K562 (cell line): Measurements from ENCODE around the gene FBXL12. TPM values are rescaled to one million over a fixed set of nuclear protein-coding genes. Genes with fewer than 3 reads are reported as not detected.

ENCODE experiments used
- ATAC-seq: fragments of 200-7000 bp; cut with Tn5 transposase; 3 replicates; pipeline ENCODE4 v1.9.1; 2020; ENCODE audit warnings: moderate library complexity
- BruUV-seq: library from RNA; stranded (reverse); fragments of 400-500 nt; replicated peaks from 2 replicates; lab custom pipeline; 2021; lab: Mats Ljungman, UMichigan
- CTCF ChIA-PET: fragments of 300-600 bp; formaldehyde crosslinking; extraction: SDS; loops from one replicate; lab custom pipeline; 2021; ENCODE audit warnings: low intra/inter-chr PET ratio; lab: Yijun Ruan, JAX
- POLR2A ChIA-PET: fragments of 300-600, 350-650 bp; sonication (Branson Sonifier 250); formaldehyde crosslinking; extraction: SDS; loops from one replicate; lab custom pipeline; 2021; ENCODE audit warnings: antibody characterized with exemption, inconsistent platforms; lab: Yijun Ruan, JAX
- DNase-seq, 4 experiments: peaks; one replicate each; pipeline versions ENCODE4 v3.0.0 to v3.0.0-alpha.2; 2011 to 2018; ENCODE audit warnings: low spot score in 3 of 4, mixed read lengths in 3 of 4; ENCODE audit errors: extremely low read depth in 1 of 4
- FAIRE-seq: peaks from 2 replicates; lab custom pipeline; 2011; peaks lifted over from hg19 to GRCh38; lab: Jason Lieb, UNC
- H2AFZ ChIP-seq: 2 replicates; pipeline ENCODE4 v1.6.0; 2011; ENCODE audit warnings: low read depth, low read length, control low read depth, inconsistent platforms
- H3K27ac ChIP-seq: fragments of 200-600 bp; 3 replicates; pipeline ENCODE4 v1.8.0; 2011; ENCODE audit warnings: low read depth, mild to moderate bottlenecking, control low read depth, inconsistent platforms, low read length, moderate library complexity, mixed read lengths; ENCODE audit errors: extremely low read depth
- H3K27me3 ChIP-seq, 2 experiments: fragments of 300-600 bp in 1 of 2; 2 replicates in 1 of 2; 3 replicates in 1 of 2; pipeline versions ENCODE4 v1.6.0 to v1.8.0; 2011; ENCODE audit warnings: inconsistent platforms in 2 of 2, low read length in 2 of 2, mild to moderate bottlenecking in 1 of 2, mixed read lengths in 1 of 2, moderate library complexity in 1 of 2; ENCODE audit not compliant: control insufficient read depth in 2 of 2, insufficient read depth in 2 of 2
- H3K36me3 ChIP-seq: fragments of 300-600 bp; 3 replicates; pipeline ENCODE4 v1.8.0; 2011; ENCODE audit warnings: mild to moderate bottlenecking, low read length, inconsistent platforms; ENCODE audit not compliant: control insufficient read depth, insufficient read depth
- H3K4me1 ChIP-seq, 2 experiments: fragments of 200-600 bp in 1 of 2; replicated peaks in 1 of 2; 2 replicates in 1 of 2; 3 replicates in 1 of 2; pipeline versions ENCODE4 v1.5.1 to v1.8.0; 2011; ENCODE audit warnings: inconsistent platforms in 2 of 2, low read length in 2 of 2, mild to moderate bottlenecking in 1 of 2, mixed read lengths in 1 of 2, moderate library complexity in 1 of 2; ENCODE audit not compliant: control insufficient read depth in 2 of 2, insufficient read depth in 2 of 2
- H3K4me2 ChIP-seq: 2 replicates; pipeline ENCODE4 v1.6.1; 2011; ENCODE audit warnings: low read length, control low read depth, inconsistent platforms, mixed read lengths; ENCODE audit not compliant: insufficient read depth
- H3K4me3 ChIP-seq: fragments of 200-600 bp; sonication (generic), shearing (Covaris generic); 2 replicates; pipeline ENCODE4 v1.5.1; 2016; ENCODE audit warnings: control low read depth, inconsistent platforms
- H3K79me2 ChIP-seq: fragments of 200-600 bp; 3 replicates; pipeline ENCODE4 v1.8.0; 2011; ENCODE audit warnings: low read length, inconsistent platforms; ENCODE audit not compliant: control insufficient read depth, insufficient read depth
- H3K9ac ChIP-seq, 2 experiments: 2 replicates each; pipeline versions ENCODE4 v1.6.0 to v1.6.1; 2011; ENCODE audit warnings: low read depth in 2 of 2, low read length in 2 of 2, control low read depth in 1 of 2, inconsistent platforms in 1 of 2, mild to moderate bottlenecking in 1 of 2, mixed read lengths in 1 of 2; ENCODE audit not compliant: insufficient read depth in 1 of 2
- H3K9me1 ChIP-seq: one replicate; pipeline ENCODE4 v1.6.0; 2011; ENCODE audit warnings: inconsistent platforms, mild to moderate bottlenecking, low read length, moderate library complexity; ENCODE audit not compliant: control insufficient read depth, insufficient read depth
- H3K9me3 ChIP-seq: replicated peaks from 2 replicates; pipeline ENCODE4 v1.5.1; 2011; ENCODE audit warnings: low read depth, low read length, inconsistent platforms; ENCODE audit not compliant: control insufficient read depth, insufficient read depth
- H4K20me1 ChIP-seq: replicated peaks from 2 replicates; pipeline ENCODE4 v1.6.1; 2011; ENCODE audit warnings: low read length, inconsistent platforms, mixed read lengths; ENCODE audit not compliant: control insufficient read depth, insufficient read depth
- ATF4 ChIP-seq: fragments of 450-650 bp; formaldehyde crosslinking; IDR thresholded peaks from 2 replicates; pipeline ENCODE4 v1.4.0; 2022; ENCODE audit warnings: mild to moderate bottlenecking, moderate library complexity
- CAMTA2 ChIP-seq: fragments of 250-450 bp; sonication (Bioruptor Pico); conservative IDR thresholded peaks from 2 replicates; pipeline ENCODE4 v1.5.1; 2022
- CBX3 ChIP-seq, 2 experiments: IDR thresholded peaks; 1 replicate in 1 of 2; 2 replicates in 1 of 2; pipeline ENCODE4 v1.6.1; 2012; ENCODE audit warnings: inconsistent platforms in 2 of 2, low read length in 2 of 2, borderline replicate concordance in 1 of 2, control low read depth in 1 of 2
- CEBPG ChIP-seq, 3 experiments: fragments of 200-800 bp in 1 of 3; sonication (Bioruptor generic) in 1 of 3; sonication (generic) in 1 of 3; formaldehyde crosslinking in 1 of 3; IDR thresholded peaks in 2 of 3; conservative IDR thresholded peaks in 1 of 3; 2 replicates each; pipeline versions ENCODE4 v1.6.1 to v1.8.0; 2016 to 2022; ENCODE audit warnings: missing compliant biosample characterization in 2 of 3, missing genetic modification characterization in 2 of 3, mild to moderate bottlenecking in 1 of 3, missing genetic modification reagents in 1 of 3
- CREB1 ChIP-seq, 2 experiments: sonication (generic) in 1 of 2; formaldehyde crosslinking in 1 of 2; IDR thresholded peaks; 2 replicates each; pipeline versions ENCODE4 v1.6.1 to v1.8.0; 2012 to 2022; ENCODE audit warnings: inconsistent platforms in 1 of 2, mild to moderate bottlenecking in 1 of 2, missing genetic modification reagents in 1 of 2, moderate library complexity in 1 of 2
- CTCF ChIP-seq, 3 experiments: IDR thresholded peaks in 2 of 3; conservative IDR thresholded peaks in 1 of 3; 2 replicates each; pipeline ENCODE4 v1.5.1; 2011 to 2012; ENCODE audit warnings: low read length in 3 of 3, mild to moderate bottlenecking in 3 of 3, control low read depth in 2 of 3, improper control_type of control experiment in 1 of 3, inconsistent platforms in 1 of 3, low read depth in 1 of 3, mixed read lengths in 1 of 3, moderate library complexity in 1 of 3; ENCODE audit not compliant: insufficient read depth in 2 of 3
- ELF4 ChIP-seq: fragments of 450-650 bp; formaldehyde crosslinking; IDR thresholded peaks from 2 replicates; pipeline ENCODE4 v1.4.0; 2022; ENCODE audit warnings: missing genetic modification characterization
- EP300 ChIP-seq: IDR thresholded peaks from 2 replicates; pipeline ENCODE4 v1.6.1; 2012; ENCODE audit warnings: low read length, improper control_type of control experiment
- ETV5 ChIP-seq: sonication (generic); formaldehyde crosslinking; IDR thresholded peaks from 2 replicates; pipeline ENCODE4 v1.4.0; 2020; ENCODE audit warnings: low read depth, mild to moderate bottlenecking, missing genetic modification reagents
- MCM2 ChIP-seq: fragments of 450-650 bp; IDR thresholded peaks from 2 replicates; pipeline ENCODE4 v1.6.1; 2017; ENCODE audit warnings: low read depth, mild to moderate bottlenecking
- ZBTB1 ChIP-seq: sonication (generic); formaldehyde crosslinking; IDR thresholded peaks from 2 replicates; pipeline ENCODE4 v1.8.1; 2023; ENCODE audit warnings: missing genetic modification reagents, low read depth, mild to moderate bottlenecking, borderline replicate concordance
- ZFP36 ChIP-seq: fragments of 150-350 bp; IDR thresholded peaks from 2 replicates; pipeline ENCODE4 v1.6.1; 2018; ENCODE audit warnings: low read length, low read depth; ENCODE audit not compliant: partially characterized antibody
- ZFPM2 ChIP-seq: fragments of 250-450 bp; sonication (Bioruptor Pico); IDR thresholded peaks from 2 replicates; pipeline ENCODE4 v1.5.1; 2022; ENCODE audit warnings: mild to moderate bottlenecking
- ZKSCAN1 ChIP-seq: fragments of 150-350 bp; IDR thresholded peaks from 2 replicates; pipeline ENCODE4 v1.6.1; 2016; ENCODE audit warnings: low read depth, low read length
- ZNF316 ChIP-seq: fragments of 450-650 bp; IDR thresholded peaks from 2 replicates; pipeline ENCODE4 v1.6.1; 2016
- ZNF77 ChIP-seq: fragments of 250-450 bp; sonication (Bioruptor Pico); IDR thresholded peaks from 2 replicates; pipeline ENCODE4 v1.5.0; 2020
- WGBS: fragments of 100-300 bp; shearing (Covaris generic); methylation state at CpG from one replicate; pipeline ENCODE4 v1.1.6; 2016; ENCODE audit warnings: low coverage, mixed read lengths; ENCODE audit not compliant: insufficient coverage; ENCODE audit errors: missing lambda C conversion rate; 5-methylcytosine and 5-hydroxymethylcytosine counted together
- in situ Hi-C: fragments of 300-500 bp; cut with MboI; formaldehyde crosslinking; loops from 4 replicates; pipeline ENCODE4 v1.15.0; 2018; ENCODE audit warnings: inconsistent platforms, mixed read lengths
- intact Hi-C: fragments of 100-400 bp; cut with micrococcal nuclease; formaldehyde crosslinking; loops from 2 replicates; pipeline ENCODE4 v1.14.2; 2022
- polyA plus RNA-seq, 8 experiments: library from polyadenylated mRNA; depleted of rRNA in 4 of 8; stranded (reverse) in 5 of 8; unstranded in 3 of 8; fragments of >200 nt; fragmentation: Nextera tagmentation in 2 of 8; fragmentation: Illumina TruSeq in 1 of 8; extraction: Ambion mirVana in 2 of 8; extraction: Trizol in 1 of 8; gene quantifications; 2 replicates each; pipeline versions ENCODE4 v1.2.1 to v1.2.3, GENCODE V29; 2011 to 2014; ENCODE audit warnings: inconsistent platforms in 1 of 8, missing spikeins in 1 of 8
- total RNA-seq, 7 experiments: library from RNA; depleted of rRNA in 6 of 7; stranded (reverse); fragments of >200 nt in 6 of 7; fragmentation: Illumina TruSeq in 2 of 7; extraction: Trizol in 2 of 7; gene quantifications; 2 replicates each; pipeline versions ENCODE4 v1.2.1 to v1.2.3, GENCODE V29; 2011 to 2021; ENCODE audit warnings: low replicate concordance in 1 of 7

The FBXL12 gene
- total and polyA plus RNA-seq, 9 of the 15 experiments (the other 6 are each of a cell fraction or from before 2014, with no cell fraction given) = 2.7 to 40.5 (median 26.5) TPM

- DNase-seq = peak in 2 of 4 experiments; percentile 37 to 38
- Histone ChIP-seq H3K9ac (no peak overlapping the region), H3K36me3 (peaks cover 3% of the 10 kb centered on the region; the same call in 1 of the 3 replicates), H2AFZ (no peak overlapping the region), H3K27ac (no peak overlapping the region), H3K79me2 (no peaks in the 10 kb centered on the region), H3K4me1 (no peaks in the 10 kb centered on the region), H3K4me2 (no peak overlapping the region), H3K9me1 (no peaks in the 10 kb centered on the region), H3K27me3 (no peaks in the 10 kb centered on the region), H3K9me3 (no peaks in the 10 kb centered on the region), H3K4me3 (no peak overlapping the region), H4K20me1 (no peaks in the 10 kb centered on the region)
- intact Hi-C loops (no loop called here), in situ Hi-C loops (no loop called here)
- FAIRE-seq = no peak
- TF ChIP-seq CBX3 (IDR thresholded peaks at IDR 0.05; ENCODE audit: borderline replicate concordance in 1 of 2, low read length in 2 of 2) = no peak
- TF ChIP-seq MCM2 = no peak
- no peak for TF ChIP-seq ATF4 (CRISPR knock-in tag)
- TF ChIP-seq CEBPG (CRISPR knock-in tag; IDR thresholded peaks at IDR 0.05) = no peak
- TF ChIP-seq CEBPG (tag; conservative IDR thresholded peaks at IDR 0.05 in 1 of 2, IDR thresholded peaks at IDR 0.05 in 1 of 2) = no peak
- no peak for TF ChIP-seq ETV5 (CRISPR knock-in tag)
- no peak for TF ChIP-seq CREB1 (IDR thresholded peaks at IDR 0.05)
- no peak for TF ChIP-seq CREB1 (CRISPR knock-in tag; IDR thresholded peaks at IDR 0.05)
- no peak for TF ChIP-seq ZFP36
- TF ChIP-seq ZKSCAN1 = no peak
- TF ChIP-seq CTCF (IDR thresholded peaks at IDR 0.05 in 2 of 3, conservative IDR thresholded peaks at IDR 0.05 in 1 of 3; ENCODE audit: insufficient read depth in 2 of 3, low read depth in 1 of 3, low read length in 3 of 3) = no peak
- TF ChIP-seq ZBTB1 (CRISPR knock-in tag) = no peak
- no peak for TF ChIP-seq ZFPM2 (CRISPR knock-in tag)
- no peak for TF ChIP-seq EP300
- no peak for TF ChIP-seq ZNF316
- TF ChIP-seq ELF4 (CRISPR knock-in tag) = no peak
- no peak for TF ChIP-seq CAMTA2 (CRISPR knock-in tag)
- no peak for TF ChIP-seq ZNF77 (CRISPR knock-in tag)
- WGBS = 74% methylated on average over 10 of the region's 10 CpGs
- BruUV-seq = no TSS peak
- ATAC-seq = peak; percentile 53; the same call in 2 of the 3 replicates
- ChIA-PET CTCF (no interaction called here), POLR2A (no interaction called here)
Observed at GRCh38 chr19:9801976-9802375, 16.9 kb downstream of the FBXL12 start.
